ENCODE results near the gene KAZN. TPM values are rescaled to one million over a fixed set of nuclear protein-coding genes. Genes with fewer than 3 reads are reported as not detected.
"Not testable (repeated sequence)": the region's sequence is repeated elsewhere in the genome, so short reads cannot be mapped to it uniquely, and the experiment has no call there.

Gene KAZN
- total RNA-seq, 1 donor: 3.9 TPM

DNA sequence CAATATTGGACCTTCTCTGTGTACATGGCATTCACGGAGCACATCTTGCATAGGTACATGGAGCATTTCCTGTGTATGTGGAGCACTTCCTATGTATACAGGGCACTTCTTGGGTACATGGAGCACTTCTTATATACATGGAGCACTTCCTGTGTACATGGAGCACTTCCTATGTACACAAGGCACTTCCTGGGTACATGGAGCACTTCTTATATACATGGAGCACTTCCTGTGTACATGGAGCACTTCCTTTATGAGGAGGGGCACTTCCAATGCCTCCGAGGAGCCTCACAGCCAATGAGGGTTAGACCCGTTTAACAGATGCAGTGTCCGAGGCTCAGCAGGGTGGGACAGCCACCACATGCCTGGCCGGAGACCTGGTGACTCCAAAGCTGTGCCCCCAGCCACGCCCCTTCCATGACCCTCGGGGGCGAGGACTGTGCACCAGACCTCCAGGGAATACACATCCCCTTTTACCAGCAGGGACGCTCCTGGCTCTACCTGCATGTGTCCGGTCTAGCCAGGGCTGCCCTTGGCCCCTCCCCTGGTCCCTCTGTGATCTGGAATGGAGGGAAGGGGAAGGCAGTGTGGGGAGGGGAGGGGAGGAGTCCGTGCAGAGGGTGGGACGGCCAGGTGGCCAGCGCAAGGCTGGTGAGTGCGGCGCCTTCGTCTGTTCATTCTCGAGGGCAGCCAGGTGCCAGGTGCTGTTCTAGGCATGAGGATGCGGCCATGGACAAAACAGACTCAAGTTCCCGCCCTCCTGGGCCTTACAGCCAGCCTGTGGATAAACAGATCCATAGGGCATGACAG lies 360.0 kb downstream of the KAZN start:
- no peak for TF ChIP-seq CTCF (IDR thresholded peaks at IDR 0.05; ENCODE audit: insufficient read depth, low read length)
- no peak for DNase-seq (ENCODE audit: low read depth)
- H3K4me3 ChIP-seq (ENCODE audit: low read depth, low read length): no peak overlapping the region

DNA sequence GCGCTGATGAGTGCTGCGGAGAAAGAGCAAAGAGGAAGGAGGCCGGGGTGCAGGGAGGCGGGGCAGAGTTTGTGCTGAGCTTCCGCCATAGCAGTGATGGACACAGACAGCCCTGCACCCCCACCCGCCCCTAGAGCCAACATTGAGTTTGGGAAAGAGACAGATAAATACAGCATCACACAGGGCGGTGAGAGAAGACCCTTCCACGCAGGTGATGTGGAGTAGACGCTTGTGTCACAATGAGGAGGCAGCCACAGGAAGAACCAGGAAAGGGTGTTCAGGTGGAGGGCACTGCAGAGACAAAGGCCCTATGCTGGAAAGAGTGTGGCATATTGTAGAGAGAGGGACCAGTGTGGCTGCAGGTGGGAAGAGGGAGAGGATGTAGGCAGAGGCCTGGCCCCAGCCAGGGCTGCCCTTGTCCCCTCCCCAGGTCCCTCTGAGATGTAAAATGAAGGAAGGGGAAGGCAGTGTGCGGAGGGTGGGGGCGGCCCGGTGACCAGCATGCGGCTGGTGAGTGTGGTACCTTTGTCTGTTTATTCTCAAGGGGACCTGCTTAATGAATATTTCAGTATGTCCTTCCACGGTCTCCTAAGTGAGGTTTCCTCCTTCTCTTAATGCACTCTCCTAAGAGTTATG lies 360.7 kb downstream of the KAZN start:
- no peak for DNase-seq (ENCODE audit: low read depth)
- no peak for TF ChIP-seq CTCF (IDR thresholded peaks at IDR 0.05; ENCODE audit: insufficient read depth, low read length)
- H3K4me3 ChIP-seq (ENCODE audit: low read depth, low read length): no peak overlapping the region

- no peak for TF ChIP-seq CTCF (IDR thresholded peaks at IDR 0.05; ENCODE audit: insufficient read depth, low read length)
- H3K4me3 ChIP-seq (ENCODE audit: low read depth, low read length): no peak overlapping the region
- peak; percentile 11 for DNase-seq (ENCODE audit: low read depth)
These were observed 363.3 kb downstream of the KAZN start for GRCh38 chr1:14961661-14962267.

- TF ChIP-seq CTCF (IDR thresholded peaks at IDR 0.05; ENCODE audit: insufficient read depth, low read length): no peak
- DNase-seq (ENCODE audit: low read depth): no peak
- no peak overlapping the region for H3K4me3 ChIP-seq (ENCODE audit: low read depth, low read length)
These were observed 363.9 kb downstream of the KAZN start for GRCh38 chr1:14962407-14962806.

DNA sequence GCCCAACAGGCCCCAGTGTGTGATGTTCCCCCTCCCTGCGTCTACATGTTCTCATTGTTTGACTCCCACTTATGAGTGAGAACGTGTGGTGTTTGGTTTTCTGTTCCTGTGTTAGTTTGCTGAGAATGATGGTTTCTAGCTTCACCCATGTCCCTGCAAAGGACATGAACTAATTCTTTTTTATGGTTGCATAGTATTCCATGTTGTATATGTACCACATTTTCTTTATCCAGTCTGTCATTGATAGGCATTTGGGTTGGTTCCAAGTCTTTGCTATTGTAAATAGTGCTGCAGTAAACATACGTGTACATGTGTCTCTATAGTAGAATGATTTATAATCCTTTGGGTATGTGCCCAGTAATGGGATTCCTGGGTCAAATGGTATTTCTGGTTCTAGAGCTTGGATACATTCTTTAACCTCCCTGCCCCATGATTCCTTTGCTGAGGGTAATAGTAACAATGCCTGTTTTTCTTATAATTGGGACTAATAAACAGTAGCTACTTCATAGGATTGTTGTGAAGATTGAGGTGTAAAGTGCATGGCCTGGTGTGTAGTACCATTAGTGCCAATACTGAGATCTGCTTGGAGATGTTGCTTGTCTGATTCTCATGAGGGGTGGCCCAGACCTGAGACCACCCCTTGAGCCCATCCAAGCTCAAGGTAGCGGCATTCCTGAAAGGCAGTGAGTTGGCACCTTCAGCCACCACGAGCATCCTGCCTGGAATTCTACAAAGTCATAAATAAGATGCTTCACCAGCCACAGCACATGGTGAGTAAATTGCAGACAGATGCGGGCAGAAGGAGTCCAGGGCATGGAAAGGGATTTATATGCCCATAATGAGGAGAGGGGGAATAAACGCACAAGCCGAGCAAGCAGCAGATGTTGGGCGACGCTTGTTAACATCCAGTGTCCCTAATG lies 365.6 kb downstream of the KAZN start:
- DNase-seq (ENCODE audit: low read depth); H3K4me3 ChIP-seq (ENCODE audit: low read depth, low read length): not testable (repeated sequence)

DNA sequence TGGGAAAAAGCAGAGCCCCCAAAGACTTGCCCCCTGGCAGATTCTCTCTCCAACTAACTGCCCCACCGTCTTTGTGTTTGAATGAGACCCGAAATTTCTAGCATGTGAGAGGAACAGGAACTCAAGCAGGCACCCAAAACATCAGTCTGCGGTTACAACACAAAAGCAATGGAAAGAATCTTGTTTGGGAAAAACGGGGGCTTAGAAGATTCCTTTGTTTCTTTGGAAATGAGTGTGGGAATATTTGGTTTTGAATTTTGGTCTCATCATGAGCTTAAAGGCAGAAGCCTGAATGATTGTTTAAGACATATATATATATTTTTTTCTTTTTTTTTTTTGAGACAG lies 366.2 kb downstream of the KAZN start:
- H3K4me3 ChIP-seq (ENCODE audit: low read depth, low read length): no peak overlapping the region
- TF ChIP-seq CTCF (IDR thresholded peaks at IDR 0.05; ENCODE audit: insufficient read depth, low read length): no peak
- no peak for DNase-seq (ENCODE audit: low read depth)

Data from fibroblast of the aortic adventitia (primary cell).